Kidney (tissue), 14 donors: ENCODE measurements around the gene HNMT. TPM values are rescaled to one million over a fixed set of nuclear protein-coding genes. Genes with fewer than 3 reads are reported as not detected.

Source experiments
- DNase-seq, 5 donors: peaks; one replicate each; pipeline ENCODE4 v3.0.0-alpha.2; 2013 to 2020
- FAIRE-seq: peaks from 2 replicates; lab custom pipeline; 2012; peaks lifted over from hg19 to GRCh38; lab: Jason Lieb, UNC
- H3K27ac ChIP-seq, 2 donors: one replicate each; pipeline ENCODE4 v1.7.0; 2013; ENCODE audit warnings: low read depth in 2 of 2, low read length in 2 of 2, inconsistent platforms in 1 of 2
- H3K27me3 ChIP-seq: one replicate; pipeline ENCODE4 v1.7.1; 2013; ENCODE audit warnings: low read length, inconsistent platforms; ENCODE audit not compliant: control insufficient read depth, insufficient read depth
- H3K36me3 ChIP-seq, 3 donors: one replicate each; pipeline versions ENCODE4 v1.7.0 to v1.7.1; 2013; ENCODE audit warnings: low read length in 3 of 3, control low read depth in 1 of 3, inconsistent platforms in 1 of 3; ENCODE audit not compliant: insufficient read depth in 3 of 3, control insufficient read depth in 2 of 3
- H3K4me1 ChIP-seq, 3 donors: one replicate each; pipeline versions ENCODE4 v1.7.0 to v1.7.1; 2013; ENCODE audit warnings: low read length in 3 of 3, inconsistent platforms in 1 of 3, low read depth in 1 of 3; ENCODE audit not compliant: control insufficient read depth in 2 of 3, insufficient read depth in 2 of 3
- H3K4me3 ChIP-seq, 3 donors: one replicate each; pipeline versions ENCODE4 v1.7.0 to v1.8.1; 2013; ENCODE audit warnings: low read length in 3 of 3, control low read depth in 1 of 3, inconsistent platforms in 1 of 3
- H3K9ac ChIP-seq, 3 donors: one replicate each; pipeline versions ENCODE4 v1.7.0 to v1.7.1; 2013; ENCODE audit warnings: low read length in 3 of 3, control low read depth in 1 of 3, inconsistent platforms in 1 of 3
- H3K9me3 ChIP-seq, 3 donors: one replicate each; pipeline versions ENCODE4 v1.7.0 to v1.7.1; 2013; ENCODE audit warnings: low read length in 3 of 3, control low read depth in 1 of 3, inconsistent platforms in 1 of 3; ENCODE audit not compliant: control insufficient read depth in 2 of 3, insufficient read depth in 1 of 3
- intact Hi-C: fragments of 100-400 bp; cut with DNase I; formaldehyde crosslinking; loops from one replicate; pipeline ENCODE4 v1.11.1; 2022
- polyA plus RNA-seq: library from polyadenylated mRNA; stranded (reverse); fragments of 350-450 nt; fragmentation: Illumina TruSeq; extraction: RNeasy Lipid Tissue Mini Kit (QIAGEN cat#74804); gene quantifications from one replicate; pipeline ENCODE4 v1.2.3, GENCODE V29; 2014; ENCODE audit warnings: low read depth, low replicate concordance; ENCODE audit not compliant: insufficient read depth
- total RNA-seq: library from RNA; stranded (reverse); fragmentation: NEBNext Ultra II Directional; extraction: Animal tissue kit (Norgen Biotek cat#: 25700); gene quantifications from one replicate; pipeline ENCODE4 v1.2.1, GENCODE V29; 2021
- TF ChIP-seq, protein P1 (sequence below): IDR thresholded peaks from 3 replicates; pipeline ENCODE4 v1.5.1; 2012; ENCODE audit warnings: mild to moderate bottlenecking, moderate library complexity, borderline replicate concordance; ENCODE audit not compliant: insufficient read depth; ENCODE audit errors: extremely low read depth
- donor health status: control.
- donor health status: control.
- donor health status: control.
- donor health status: control.
- donor health status: control.
- donor health status: DM: yes; HTN: yes; CAD: no.
- donor health status: Normal renal cell carcinoma (clear cell type).

HNMT gene
- total and polyA plus RNA-seq, 2 donors from 2014 or later = 61.6 to 69.2 TPM

- Histone ChIP-seq H3K9ac (no peak overlapping the region), H3K27ac (no peak overlapping the region), H3K36me3 (no peaks in the 10 kb centered on the region), H3K9me3 (no peaks in the 10 kb centered on the region), H3K4me1 (peaks cover 0 to 14% (median 0%) of the 10 kb centered on the region in 3 donors), H3K27me3 (no peaks in the 10 kb centered on the region), H3K4me3 (no peak overlapping the region)
- intact Hi-C loops = no loop called here
- DNase-seq (no peak), FAIRE-seq (no peak)
- TF ChIP-seq, protein P1, sequence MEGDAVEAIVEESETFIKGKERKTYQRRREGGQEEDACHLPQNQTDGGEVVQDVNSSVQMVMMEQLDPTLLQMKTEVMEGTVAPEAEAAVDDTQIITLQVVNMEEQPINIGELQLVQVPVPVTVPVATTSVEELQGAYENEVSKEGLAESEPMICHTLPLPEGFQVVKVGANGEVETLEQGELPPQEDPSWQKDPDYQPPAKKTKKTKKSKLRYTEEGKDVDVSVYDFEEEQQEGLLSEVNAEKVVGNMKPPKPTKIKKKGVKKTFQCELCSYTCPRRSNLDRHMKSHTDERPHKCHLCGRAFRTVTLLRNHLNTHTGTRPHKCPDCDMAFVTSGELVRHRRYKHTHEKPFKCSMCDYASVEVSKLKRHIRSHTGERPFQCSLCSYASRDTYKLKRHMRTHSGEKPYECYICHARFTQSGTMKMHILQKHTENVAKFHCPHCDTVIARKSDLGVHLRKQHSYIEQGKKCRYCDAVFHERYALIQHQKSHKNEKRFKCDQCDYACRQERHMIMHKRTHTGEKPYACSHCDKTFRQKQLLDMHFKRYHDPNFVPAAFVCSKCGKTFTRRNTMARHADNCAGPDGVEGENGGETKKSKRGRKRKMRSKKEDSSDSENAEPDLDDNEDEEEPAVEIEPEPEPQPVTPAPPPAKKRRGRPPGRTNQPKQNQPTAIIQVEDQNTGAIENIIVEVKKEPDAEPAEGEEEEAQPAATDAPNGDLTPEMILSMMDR = no peak
Observed at GRCh38 chr2:137976274-137976673, 12.0 kb downstream of the HNMT start.

DNA sequence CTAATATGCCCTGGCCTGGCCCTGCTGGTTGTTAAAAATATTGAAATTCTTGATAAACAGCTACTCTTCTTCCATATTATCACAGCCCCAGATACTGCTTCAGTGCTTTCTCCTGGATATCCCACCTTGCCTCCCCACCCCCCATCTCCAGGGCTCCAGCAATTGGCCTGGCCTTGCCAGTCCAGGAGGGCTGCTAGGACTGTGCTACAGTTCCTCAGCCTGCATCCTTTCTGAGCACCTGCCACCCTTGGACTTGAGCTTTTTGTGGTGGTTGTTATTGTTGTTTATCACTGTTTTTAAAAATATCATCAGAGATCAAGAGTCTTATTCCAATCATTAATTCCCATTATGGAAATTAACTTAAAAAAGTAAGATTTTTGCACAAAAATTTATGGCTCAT lies 13.5 kb downstream of the HNMT start:
- no peak for FAIRE-seq
- H3K4me3 ChIP-seq = no peak overlapping the region
- H3K9ac ChIP-seq = no peak overlapping the region
- peak overlapping the region in 1 of 2 donors; percentile 12 for H3K27ac ChIP-seq
- H3K9me3 ChIP-seq = no peaks in the 10 kb centered on the region
- no peaks in the 10 kb centered on the region for H3K36me3 ChIP-seq
- intact Hi-C loops = no loop called here
- DNase-seq = no peak
- H3K27me3 ChIP-seq = no peaks in the 10 kb centered on the region
- H3K4me1 ChIP-seq = peaks cover 0 to 14% (median 0%) of the 10 kb centered on the region in 3 donors
- TF ChIP-seq, protein P1 = no peak

DNA sequence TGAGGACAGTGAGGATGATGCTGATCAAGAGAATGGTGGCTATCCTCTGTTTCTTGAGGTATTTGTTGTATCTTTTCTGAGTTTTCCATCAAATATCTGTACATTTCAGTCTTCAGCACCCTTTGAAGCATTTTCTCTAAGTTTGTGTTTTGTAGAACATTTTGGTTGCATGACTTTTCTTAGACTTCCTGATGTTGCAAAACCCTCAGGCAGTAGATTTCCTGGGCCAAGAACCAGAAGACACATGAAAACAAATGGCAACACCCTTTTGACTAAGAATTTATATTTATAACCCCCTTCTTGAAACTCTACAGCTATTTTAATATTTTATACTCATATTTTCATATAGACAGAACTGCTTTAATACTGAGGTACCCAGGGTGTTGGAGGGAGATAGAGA lies 16.2 kb downstream of the HNMT start:
- H3K4me1 ChIP-seq = no peaks in the 10 kb centered on the region
- FAIRE-seq = no peak
- H3K9me3 ChIP-seq = no peaks in the 10 kb centered on the region
- DNase-seq = no peak
- peaks cover 0 to 8% (median 0%) of the 10 kb centered on the region in 3 donors for H3K36me3 ChIP-seq
- no peaks in the 10 kb centered on the region for H3K27me3 ChIP-seq
- no peak overlapping the region for H3K4me3 ChIP-seq
- H3K9ac ChIP-seq = no peak overlapping the region
- H3K27ac ChIP-seq = no peak overlapping the region
- intact Hi-C loops = no loop called here
- TF ChIP-seq, protein P1 = no peak

DNA sequence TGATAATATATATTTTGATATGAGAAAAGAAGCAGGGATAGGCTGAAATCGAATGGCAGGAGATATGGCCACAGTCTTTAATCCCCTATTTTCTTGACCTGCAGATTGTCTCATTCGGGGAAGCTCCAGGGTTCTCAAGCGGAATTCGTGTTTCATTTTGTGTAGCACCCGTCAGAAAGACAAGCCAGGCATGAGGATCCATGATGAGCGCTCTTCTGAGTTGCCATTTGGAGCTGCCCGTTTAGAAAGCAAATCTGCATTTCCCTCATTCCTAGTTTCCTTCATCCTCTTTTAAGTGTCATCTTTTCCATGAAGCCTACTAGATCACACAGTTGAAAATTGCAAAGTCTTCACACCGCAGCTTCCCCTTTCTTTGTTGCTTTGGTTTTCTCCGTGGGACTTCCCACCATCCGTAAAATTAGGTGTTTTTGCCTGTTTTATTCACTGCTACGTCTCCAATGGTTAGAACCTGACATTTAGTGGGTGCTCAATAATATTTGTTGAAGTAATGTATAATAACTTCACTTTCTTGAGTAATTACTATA lies 16.9 kb downstream of the HNMT start:
- peaks cover 0 to 8% (median 0%) of the 10 kb centered on the region in 3 donors for H3K36me3 ChIP-seq
- H3K27me3 ChIP-seq = no peaks in the 10 kb centered on the region
- TF ChIP-seq, protein P1 = no peak
- DNase-seq (no peak), FAIRE-seq (no peak)
- no peak overlapping the region for H3K9ac ChIP-seq
- no peak overlapping the region for H3K27ac ChIP-seq
- H3K9me3 ChIP-seq = no peaks in the 10 kb centered on the region
- intact Hi-C loops = no loop called here
- no peaks in the 10 kb centered on the region for H3K4me1 ChIP-seq
- no peak overlapping the region for H3K4me3 ChIP-seq
